ENCODE results near the gene TPRG1L. TPM values are rescaled to one million over a fixed set of nuclear protein-coding genes. Genes with fewer than 3 reads are reported as not detected.

The TPRG1L gene
- total RNA-seq, 1 donor from 2014 or later: 7.0 TPM

DNA sequence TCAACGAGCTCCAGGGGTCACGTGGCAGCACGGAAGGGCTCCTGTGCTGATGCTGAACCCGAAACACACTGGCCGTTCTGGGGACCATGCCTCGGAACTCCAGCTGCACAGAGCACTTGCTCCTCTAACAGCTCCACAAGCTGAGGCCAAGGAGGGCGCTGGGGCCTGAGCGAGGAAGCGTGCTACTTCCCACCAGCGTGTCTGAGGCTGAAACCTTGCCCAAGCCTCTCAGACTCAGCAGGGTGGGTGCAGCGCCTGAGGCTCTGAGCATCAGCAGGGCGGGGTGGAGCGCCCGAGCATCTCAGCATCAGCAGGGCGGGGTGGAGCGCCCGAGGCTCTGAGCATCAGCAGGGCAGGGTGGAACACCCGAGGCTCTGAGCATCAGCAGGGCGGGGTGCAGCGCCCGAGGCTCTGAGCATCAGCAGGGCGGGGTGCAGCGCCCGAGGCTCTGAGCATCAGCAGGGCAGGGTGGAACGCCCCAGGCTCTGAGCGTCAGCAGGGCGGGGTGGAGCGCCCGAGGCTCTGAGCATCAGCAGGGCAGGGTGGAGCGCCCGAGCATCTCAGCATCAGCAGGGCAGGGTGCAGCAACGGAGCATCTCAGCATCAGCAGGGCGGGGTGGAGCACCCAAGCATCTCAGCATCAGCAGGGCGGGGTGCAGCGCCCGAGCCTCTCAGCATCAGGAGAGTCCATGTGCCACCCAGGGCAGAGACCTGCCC, 15.5 kb downstream of the TPRG1L start:
- Mint-ChIP-seq H3K9me3 (no peaks in the 10 kb centered on the region), H3K27me3 (ENCODE audit: low read depth) (no peaks in the 10 kb centered on the region), H3K27ac (no peak overlapping the region), H3K36me3 (ENCODE audit: low read depth) (peaks cover 22% of the 10 kb centered on the region), H3K4me1 (ENCODE audit: low read depth) (no peaks in the 10 kb centered on the region), H3K4me3 (ENCODE audit: low read depth) (no peak overlapping the region)
- intact Hi-C loops (cut with micrococcal nuclease): no loop called here
- DNase-seq (ENCODE audit: low spot score): no peak

DNA sequence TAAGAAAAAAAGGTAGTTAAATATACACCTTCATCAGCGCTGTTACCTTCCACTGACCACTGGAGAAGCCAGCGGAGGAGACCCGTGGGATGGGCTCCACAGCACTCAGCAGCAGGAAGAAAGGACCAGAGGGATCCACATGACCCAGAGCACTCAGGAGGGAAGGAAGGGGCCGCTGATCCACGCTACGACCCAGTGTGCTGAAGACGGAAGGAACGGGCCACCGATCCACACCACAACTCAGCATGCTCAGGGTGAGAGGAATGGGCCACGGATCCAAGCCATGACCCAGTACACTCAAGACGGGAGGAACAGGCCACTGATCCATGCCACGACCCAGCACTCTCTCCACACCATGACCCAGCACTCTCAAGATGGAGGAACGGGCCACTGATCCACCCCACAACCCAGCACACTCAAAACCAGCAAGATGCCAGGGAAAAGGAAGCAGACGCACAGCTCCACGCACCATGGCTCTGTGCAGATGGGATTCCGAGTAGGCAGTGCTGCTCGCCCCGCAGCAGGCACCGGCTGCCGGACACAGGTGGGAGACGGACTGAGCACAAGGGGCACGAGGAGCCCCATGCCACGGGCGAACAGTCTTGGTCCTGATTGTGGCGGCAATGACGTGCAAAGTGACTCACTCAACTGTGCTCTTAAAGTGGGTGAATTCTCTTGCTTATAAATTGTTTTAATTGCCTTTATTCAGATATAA, 16.4 kb downstream of the TPRG1L start:
- intact Hi-C loops (cut with micrococcal nuclease): no loop called here
- H3K36me3 Mint-ChIP-seq (ENCODE audit: low read depth): peaks cover 22% of the 10 kb centered on the region
- H3K4me1 Mint-ChIP-seq (ENCODE audit: low read depth): no peaks in the 10 kb centered on the region
- no peak for DNase-seq (ENCODE audit: low spot score)
- no peak overlapping the region for H3K27ac Mint-ChIP-seq
- no peak overlapping the region for H3K4me3 Mint-ChIP-seq (ENCODE audit: low read depth)
- no peaks in the 10 kb centered on the region for H3K9me3 Mint-ChIP-seq
- no peaks in the 10 kb centered on the region for H3K27me3 Mint-ChIP-seq (ENCODE audit: low read depth)

DNA sequence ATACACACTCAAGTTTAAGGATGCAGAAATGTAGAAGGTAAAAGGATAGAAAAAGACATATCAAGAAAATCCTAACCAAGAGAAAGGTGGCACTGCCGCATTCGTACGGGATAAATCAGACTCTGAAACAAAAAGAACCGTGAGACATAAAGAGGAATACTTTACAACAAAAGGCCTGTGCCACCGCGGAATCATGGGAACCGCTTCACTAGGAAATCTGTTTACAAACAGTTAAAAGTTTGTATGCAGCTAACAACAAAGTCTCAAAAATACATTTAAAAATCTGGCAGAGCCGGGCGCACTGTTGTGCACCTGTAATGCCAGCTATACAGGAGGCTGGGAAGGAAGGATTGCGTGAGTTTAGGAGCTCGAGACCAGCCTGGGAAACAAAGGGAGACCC, 17.0 kb downstream of the TPRG1L start:
- Mint-ChIP-seq H3K27ac (no peak overlapping the region), H3K36me3 (ENCODE audit: low read depth) (peaks cover 16% of the 10 kb centered on the region), H3K27me3 (ENCODE audit: low read depth) (no peaks in the 10 kb centered on the region), H3K4me3 (ENCODE audit: low read depth) (no peak overlapping the region), H3K4me1 (ENCODE audit: low read depth) (no peaks in the 10 kb centered on the region), H3K9me3 (no peaks in the 10 kb centered on the region)
- intact Hi-C loops (cut with micrococcal nuclease): no loop called here
- no peak for DNase-seq (ENCODE audit: low spot score)

DNA sequence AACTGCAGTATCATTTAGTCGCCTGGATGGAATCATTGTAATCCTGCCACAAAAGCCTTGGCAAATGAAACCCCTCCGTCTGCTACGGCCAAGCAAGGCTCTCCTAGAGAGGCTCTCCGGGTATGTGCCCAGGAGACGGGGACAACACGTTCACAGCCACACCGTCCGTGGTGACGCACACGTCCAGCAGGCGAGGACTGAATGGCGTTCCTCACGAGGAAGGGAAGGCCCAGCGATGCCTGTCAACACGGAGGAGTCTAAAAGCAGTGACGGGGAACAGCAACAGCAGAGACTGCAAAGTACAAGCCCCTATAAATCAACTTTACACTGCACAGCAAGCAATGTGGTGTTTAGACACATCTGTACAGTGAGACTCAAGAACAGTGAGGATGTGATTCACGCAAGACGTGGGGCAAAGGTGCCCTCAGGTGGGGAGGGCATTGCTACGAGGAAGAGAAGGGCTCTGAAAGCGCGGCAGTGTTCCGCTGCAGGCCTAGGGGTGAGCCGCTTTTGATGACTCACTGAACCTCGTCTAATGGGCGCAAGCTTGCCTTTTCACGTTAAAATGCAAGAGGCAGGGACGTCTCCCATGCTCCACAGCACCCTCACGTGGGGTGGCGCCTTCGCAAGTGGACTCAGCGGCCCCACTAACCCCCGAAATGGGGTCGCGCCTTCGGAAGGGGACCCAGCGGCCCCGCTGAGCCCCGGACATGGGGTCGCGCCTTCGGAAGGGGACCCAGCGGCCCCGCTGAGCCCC, 18.3 kb downstream of the TPRG1L start:
- Mint-ChIP-seq H3K27me3 (ENCODE audit: low read depth) (no peaks in the 10 kb centered on the region), H3K27ac (no peak overlapping the region), H3K4me1 (ENCODE audit: low read depth) (peaks cover 3% of the 10 kb centered on the region), H3K36me3 (ENCODE audit: low read depth) (peaks cover 22% of the 10 kb centered on the region), H3K4me3 (ENCODE audit: low read depth) (no peak overlapping the region), H3K9me3 (no peaks in the 10 kb centered on the region)
- DNase-seq (ENCODE audit: low spot score): no peak
- intact Hi-C loops (cut with micrococcal nuclease): no loop called here

DNA sequence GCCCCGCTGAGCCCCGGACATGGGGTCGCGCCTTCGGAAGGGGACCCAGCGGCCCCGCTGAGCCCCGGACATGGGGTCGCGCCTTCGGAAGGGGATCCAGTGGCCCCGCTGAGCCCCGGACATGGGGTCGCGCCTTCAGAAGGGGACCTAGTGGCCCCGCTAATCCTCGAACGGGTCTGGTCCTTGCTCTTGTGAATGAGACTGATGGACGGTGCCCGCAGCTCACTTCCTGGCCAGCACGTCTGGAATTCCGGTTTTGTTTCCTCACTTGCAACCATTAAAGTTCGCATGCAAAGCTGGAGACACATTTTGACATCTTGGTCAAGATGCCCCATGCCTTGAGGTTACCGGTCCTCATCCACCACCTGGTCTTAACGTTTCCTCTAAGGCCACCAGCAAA, 19.5 kb downstream of the TPRG1L start:
- H3K27me3 Mint-ChIP-seq (ENCODE audit: low read depth): no peaks in the 10 kb centered on the region
- H3K27ac Mint-ChIP-seq: no peak overlapping the region
- H3K4me1 Mint-ChIP-seq (ENCODE audit: low read depth): peaks cover 15% of the 10 kb centered on the region
- no peak for DNase-seq (ENCODE audit: low spot score)
- intact Hi-C loops (cut with micrococcal nuclease): no loop called here
- no peak overlapping the region for H3K4me3 Mint-ChIP-seq (ENCODE audit: low read depth)
- peaks cover 27% of the 10 kb centered on the region for H3K36me3 Mint-ChIP-seq (ENCODE audit: low read depth)
- H3K9me3 Mint-ChIP-seq: no peaks in the 10 kb centered on the region

DNA sequence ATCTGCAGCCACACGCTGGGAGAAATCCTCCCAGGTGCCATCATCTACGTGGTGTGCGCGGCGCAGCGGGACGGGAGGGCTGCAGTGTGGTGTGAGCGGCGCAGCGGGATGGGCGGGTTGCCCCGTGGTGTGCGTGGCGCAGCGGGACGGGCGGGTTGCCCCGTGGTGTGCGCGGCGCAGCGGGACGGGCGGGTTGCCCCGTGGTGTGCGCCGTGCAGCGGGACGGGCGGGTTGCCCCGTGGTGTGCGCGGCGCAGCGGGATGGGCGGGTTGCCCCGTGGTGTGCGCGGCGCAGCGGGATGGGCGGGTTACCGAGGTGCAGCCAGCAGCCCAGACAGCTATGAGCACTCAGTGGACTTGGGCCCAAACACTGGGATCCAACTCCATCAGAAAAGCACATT, 20.4 kb downstream of the TPRG1L start:
- Mint-ChIP-seq H3K27me3 (ENCODE audit: low read depth) (no peaks in the 10 kb centered on the region), H3K4me3 (ENCODE audit: low read depth) (no peak overlapping the region)

DNA sequence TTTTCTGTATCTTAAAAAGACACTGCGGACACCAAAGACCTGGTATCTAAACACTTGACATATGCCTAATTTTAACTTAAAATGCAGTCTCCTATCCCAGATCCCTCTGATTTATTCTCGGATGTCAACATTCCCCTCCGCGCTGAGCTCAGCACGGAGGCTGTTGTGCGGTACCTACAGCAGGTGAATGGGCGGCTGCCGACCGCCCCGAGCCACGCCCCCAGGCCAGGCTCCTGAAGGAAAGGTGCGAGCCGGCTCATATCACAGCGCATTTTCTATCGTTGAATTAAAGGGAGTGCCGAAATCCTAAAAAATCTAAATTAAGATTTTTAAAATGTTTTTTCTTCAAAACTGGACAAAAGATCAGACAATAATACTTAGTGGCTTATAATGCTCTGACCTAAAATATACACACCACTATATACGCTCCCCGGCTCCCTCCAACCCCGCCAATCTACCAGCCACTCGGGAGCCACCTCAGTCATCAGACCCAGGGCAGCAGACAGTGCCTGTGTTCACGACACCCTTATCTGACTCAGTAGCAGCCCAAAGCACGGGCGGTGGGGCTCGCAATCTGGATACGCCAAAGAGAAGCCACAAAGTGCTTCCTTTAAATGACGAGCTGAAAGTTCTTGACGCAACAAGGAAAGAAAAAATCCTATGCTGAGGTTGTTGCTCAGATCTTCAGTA, 21.0 kb downstream of the TPRG1L start:
- intact Hi-C loops (cut with micrococcal nuclease): no loop called here
- DNase-seq (ENCODE audit: low spot score): no peak
- no peaks in the 10 kb centered on the region for H3K9me3 Mint-ChIP-seq
- H3K4me3 Mint-ChIP-seq (ENCODE audit: low read depth): no peak overlapping the region
- H3K36me3 Mint-ChIP-seq (ENCODE audit: low read depth): peaks cover 27% of the 10 kb centered on the region
- no peak overlapping the region for H3K27ac Mint-ChIP-seq
- peaks cover 17% of the 10 kb centered on the region for H3K4me1 Mint-ChIP-seq (ENCODE audit: low read depth)
- H3K27me3 Mint-ChIP-seq (ENCODE audit: low read depth): peaks cover 2% of the 10 kb centered on the region

More for the DNA sequence above, 20.4 kb downstream of the TPRG1L start:
- Mint-ChIP-seq H3K9me3 (no peaks in the 10 kb centered on the region), H3K4me1 (ENCODE audit: low read depth) (peaks cover 17% of the 10 kb centered on the region), H3K36me3 (ENCODE audit: low read depth) (peaks cover 27% of the 10 kb centered on the region), H3K27ac (no peak overlapping the region)
- intact Hi-C loops (cut with micrococcal nuclease): no loop called here
- DNase-seq (ENCODE audit: low spot score): no peak

DNA sequence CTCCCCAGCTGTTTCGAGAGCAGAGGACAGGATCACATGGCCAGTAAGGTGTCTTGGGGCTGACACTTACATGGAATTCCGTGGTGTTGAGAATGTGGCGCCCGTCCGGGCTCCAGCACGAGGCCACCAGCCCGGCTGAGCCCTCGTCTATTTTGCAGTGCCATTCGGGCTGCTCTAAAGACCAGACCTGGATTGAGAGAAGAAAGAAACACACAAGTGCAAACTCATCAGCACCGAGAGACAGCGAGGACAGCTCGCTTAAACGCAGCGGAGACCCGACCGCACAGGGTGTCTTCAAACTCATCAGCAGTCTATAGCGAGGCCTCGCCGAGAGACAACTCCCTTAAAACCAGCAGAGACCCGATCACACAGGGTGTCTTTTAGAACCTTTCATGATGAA, 21.8 kb downstream of the TPRG1L start:
- DNase-seq (ENCODE audit: low spot score): no peak
- peaks cover 27% of the 10 kb centered on the region for H3K36me3 Mint-ChIP-seq (ENCODE audit: low read depth)
- H3K27ac Mint-ChIP-seq: no peak overlapping the region
- H3K4me3 Mint-ChIP-seq (ENCODE audit: low read depth): no peak overlapping the region
- H3K4me1 Mint-ChIP-seq (ENCODE audit: low read depth): peaks cover 20% of the 10 kb centered on the region
- peaks cover 7% of the 10 kb centered on the region for H3K27me3 Mint-ChIP-seq (ENCODE audit: low read depth)
- intact Hi-C loops (cut with micrococcal nuclease): no loop called here
- no peaks in the 10 kb centered on the region for H3K9me3 Mint-ChIP-seq

DNA sequence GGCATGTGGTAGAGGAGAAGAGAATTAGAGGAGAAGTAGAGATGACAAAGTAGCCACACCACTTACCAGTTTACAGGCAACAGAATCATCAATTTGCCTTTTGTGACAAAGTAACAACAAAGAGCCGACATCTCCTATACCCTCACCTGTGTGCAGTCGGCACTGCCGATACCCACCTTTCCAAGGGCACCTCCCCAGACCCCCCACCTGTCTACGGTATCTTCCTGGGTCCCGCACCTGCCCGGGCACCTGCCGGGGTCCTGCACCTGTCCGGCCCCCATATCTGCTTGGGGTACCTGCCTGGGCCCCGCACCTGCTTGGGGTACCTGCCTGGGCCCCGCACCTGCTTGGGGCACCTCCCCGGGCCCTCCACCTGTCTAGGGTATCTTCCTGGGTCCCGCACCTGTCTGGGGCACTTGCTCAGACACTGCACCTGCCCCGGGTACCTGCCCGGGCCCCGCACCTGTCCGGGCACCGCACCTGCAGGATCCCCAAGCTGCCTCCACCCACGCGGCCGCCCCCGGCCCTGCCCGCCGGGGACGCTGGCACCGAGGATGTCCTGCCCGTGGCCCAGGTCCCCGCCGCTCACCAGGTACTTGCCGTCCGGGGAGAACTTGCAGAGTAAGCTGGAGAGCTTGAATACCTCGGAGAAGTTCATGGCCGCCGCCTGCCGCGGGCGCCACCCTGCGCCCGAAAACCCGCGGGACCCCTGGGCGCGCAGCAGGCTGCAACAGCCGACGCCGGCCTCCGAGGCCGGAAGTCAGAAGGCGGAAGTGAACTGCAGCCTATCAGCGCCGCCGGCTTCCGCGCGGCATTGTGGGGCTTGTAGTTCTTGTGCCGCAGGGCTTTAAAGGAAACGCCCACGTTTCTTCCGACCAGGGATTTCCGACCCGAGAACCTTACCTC, 24.8 kb downstream of the TPRG1L start, which contains the start of gene WRAP73:
Gene WRAP73, minus strand, starts transcription at position 762 of the 906 bp plus-strand sequence. Its CDS starts 104 bp downstream, at position 658.
- no peaks in the 10 kb centered on the region for H3K9me3 Mint-ChIP-seq
- H3K27me3 Mint-ChIP-seq (ENCODE audit: low read depth): peaks cover 23% of the 10 kb centered on the region
- no peak within 1 kb of the TSS for H3K27ac Mint-ChIP-seq
- intact Hi-C loops (cut with micrococcal nuclease): loop anchor here (2.0 to 10.0 kb wide), 3 partner anchors 23 to 208 kb away; partner anchors contain the start of genes CEP104, DFFB and LRRC47
- DNase-seq (ENCODE audit: low spot score): peak; percentile 84
- peaks cover 20% of the 10 kb centered on the region for H3K4me1 Mint-ChIP-seq (ENCODE audit: low read depth)
- H3K36me3 Mint-ChIP-seq (ENCODE audit: low read depth): peaks cover 21% of the 10 kb centered on the region
- peak within 1 kb of the TSS; percentile 80 for H3K4me3 Mint-ChIP-seq (ENCODE audit: low read depth)

DNA sequence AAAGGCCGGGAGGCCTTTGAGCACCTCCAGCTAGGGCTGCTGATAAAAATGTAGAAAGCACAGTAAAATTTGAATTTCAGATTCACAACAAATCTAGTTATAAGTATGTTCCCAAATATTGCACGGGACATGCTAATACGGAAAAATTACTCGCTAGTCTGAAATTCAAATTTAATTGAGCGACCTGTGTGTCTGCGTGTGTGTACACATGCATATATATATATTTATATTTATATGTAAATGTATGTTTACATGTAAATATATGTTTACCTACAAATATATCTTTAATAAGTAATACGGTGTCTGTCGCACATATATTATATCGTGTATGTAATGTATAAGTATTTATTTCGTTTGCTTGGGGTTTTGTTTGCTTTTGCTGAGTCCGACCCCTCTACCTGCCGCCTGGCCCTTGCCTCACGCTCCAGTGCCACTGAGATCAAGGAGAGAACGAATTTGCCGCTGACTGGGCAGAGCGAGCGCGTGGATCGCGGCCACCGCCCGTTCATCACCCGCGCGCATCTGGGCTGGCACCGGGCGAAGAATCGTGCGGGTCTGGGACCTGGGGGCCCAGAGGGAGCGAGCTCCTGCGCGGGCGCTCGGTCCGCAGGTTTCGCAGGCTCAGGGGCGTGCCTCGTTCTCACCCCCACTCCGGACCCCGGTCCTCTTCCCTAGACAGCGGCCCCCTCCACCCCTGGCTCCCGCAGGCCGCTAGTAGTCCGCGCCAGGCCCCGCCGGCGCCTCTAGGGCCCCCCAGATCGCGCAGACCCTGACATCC, 25.6 kb downstream of the TPRG1L start:
- Mint-ChIP-seq H3K4me3 (ENCODE audit: low read depth) (peak overlapping the region; percentile 73), H3K9me3 (no peaks in the 10 kb centered on the region), H3K27me3 (ENCODE audit: low read depth) (peaks cover 28% of the 10 kb centered on the region), H3K36me3 (ENCODE audit: low read depth) (peaks cover 21% of the 10 kb centered on the region), H3K27ac (no peak overlapping the region), H3K4me1 (ENCODE audit: low read depth) (peaks cover 20% of the 10 kb centered on the region)
- no peak for DNase-seq (ENCODE audit: low spot score)
- intact Hi-C loops (cut with micrococcal nuclease): loop anchor here (5.0 to 10.0 kb wide), 2 partner anchors 144 to 207 kb away; partner anchors contain the start of genes CEP104, DFFB and LRRC47

All from activated T-helper 2 cell treated with anti-CD3 and anti-CD28 coated beads, Interferon-gamma antibody, Interleukin-2, Interleukin-4, amounts not matched to agents 10 μg/mL and 5 μg/mL and 100 μg/mL, durations not matched to agents 14 hours and 24 hours and 36 hours (primary cell).